NB4 (cell line): ENCODE measurements around the gene SNX9.

Experiments used
- MAX ChIP-seq: IDR thresholded peaks from 2 replicates; pipeline ENCODE4 v1.6.1; 2011; ENCODE audit warnings: low read depth, low read length
- TF ChIP-seq, protein P1 (sequence below): IDR thresholded peaks from one replicate; pipeline ENCODE4 v1.5.1; 2012; ENCODE audit warnings: low read depth, low read length

DNA sequence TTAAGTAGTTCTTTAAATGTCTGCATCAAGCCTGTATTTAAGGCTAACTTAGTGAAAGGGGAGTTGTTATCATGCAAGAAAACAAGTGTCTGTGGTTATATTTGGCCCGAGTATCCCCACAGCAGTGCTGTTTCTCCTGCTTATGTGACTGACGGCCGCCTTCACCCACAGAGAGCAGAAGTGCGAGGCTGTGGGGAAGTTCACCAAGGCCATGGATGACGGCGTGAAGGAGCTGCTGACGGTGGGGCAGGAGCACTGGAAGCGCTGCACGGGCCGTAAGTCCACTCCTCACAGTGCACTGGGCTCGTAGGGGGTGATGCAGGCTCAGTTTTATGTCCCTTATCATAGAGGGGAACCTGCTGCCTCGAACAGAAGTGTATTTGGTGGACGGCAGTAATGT lies 105.4 kb downstream of the SNX9 start:
- TF ChIP-seq MAX: no peak
- TF ChIP-seq, protein P1, sequence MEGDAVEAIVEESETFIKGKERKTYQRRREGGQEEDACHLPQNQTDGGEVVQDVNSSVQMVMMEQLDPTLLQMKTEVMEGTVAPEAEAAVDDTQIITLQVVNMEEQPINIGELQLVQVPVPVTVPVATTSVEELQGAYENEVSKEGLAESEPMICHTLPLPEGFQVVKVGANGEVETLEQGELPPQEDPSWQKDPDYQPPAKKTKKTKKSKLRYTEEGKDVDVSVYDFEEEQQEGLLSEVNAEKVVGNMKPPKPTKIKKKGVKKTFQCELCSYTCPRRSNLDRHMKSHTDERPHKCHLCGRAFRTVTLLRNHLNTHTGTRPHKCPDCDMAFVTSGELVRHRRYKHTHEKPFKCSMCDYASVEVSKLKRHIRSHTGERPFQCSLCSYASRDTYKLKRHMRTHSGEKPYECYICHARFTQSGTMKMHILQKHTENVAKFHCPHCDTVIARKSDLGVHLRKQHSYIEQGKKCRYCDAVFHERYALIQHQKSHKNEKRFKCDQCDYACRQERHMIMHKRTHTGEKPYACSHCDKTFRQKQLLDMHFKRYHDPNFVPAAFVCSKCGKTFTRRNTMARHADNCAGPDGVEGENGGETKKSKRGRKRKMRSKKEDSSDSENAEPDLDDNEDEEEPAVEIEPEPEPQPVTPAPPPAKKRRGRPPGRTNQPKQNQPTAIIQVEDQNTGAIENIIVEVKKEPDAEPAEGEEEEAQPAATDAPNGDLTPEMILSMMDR: no peak
